Neural progenitor cell (in vitro differentiated cells): Measurements from ENCODE around the gene PDIA6. TPM values are rescaled to one million over a fixed set of nuclear protein-coding genes. Genes with fewer than 3 reads are reported as not detected.

Source experiments
- DNase-seq: peaks from one replicate; pipeline ENCODE4 v3.0.0-alpha.2; 2016; ENCODE audit warnings: low spot score
- H2AFZ ChIP-seq: fragments of 200-600 bp; sonication (generic); replicated peaks from 2 replicates; pipeline ENCODE4 v1.6.1; 2016; ENCODE audit warnings: antibody characterized with exemption
- H3F3A ChIP-seq: fragments of 200-600 bp; sonication (generic); 2 replicates; pipeline ENCODE4 v1.6.1; 2016; ENCODE audit warnings: antibody characterized with exemption, low read depth
- H3K27ac ChIP-seq: fragments of 200-600 bp; sonication (generic); 2 replicates; pipeline ENCODE4 v1.5.1; 2016; ENCODE audit warnings: mild to moderate bottlenecking
- H3K27me3 ChIP-seq: fragments of 200-600 bp; sonication (generic); 2 replicates; pipeline ENCODE4 v1.6.1; 2016; ENCODE audit warnings: mild to moderate bottlenecking, moderate library complexity
- H3K36me3 ChIP-seq: fragments of 200-600 bp; sonication (generic); 2 replicates; pipeline ENCODE4 v1.5.1; 2016
- H3K4me1 ChIP-seq: fragments of 200-600 bp; sonication (generic); 2 replicates; pipeline ENCODE4 v1.6.1; 2016; ENCODE audit warnings: mixed run types
- H3K4me2 ChIP-seq: fragments of 200-600 bp; sonication (generic); 2 replicates; pipeline ENCODE4 v1.6.1; 2016
- H3K4me3 ChIP-seq: fragments of 200-600 bp; sonication (generic); 2 replicates; pipeline ENCODE4 v1.5.1; 2016
- H3K79me2 ChIP-seq: fragments of 200-600 bp; sonication (generic); 2 replicates; pipeline ENCODE4 v1.6.1; 2016; ENCODE audit warnings: low read depth
- H3K9ac ChIP-seq: fragments of 200-600 bp; sonication (generic); 2 replicates; pipeline ENCODE4 v1.6.1; 2016
- H3K9me3 ChIP-seq: fragments of 200-600 bp; sonication (generic); 2 replicates; pipeline ENCODE4 v1.5.1; 2016; ENCODE audit warnings: low read depth
- H4K20me1 ChIP-seq: fragments of 200-600 bp; sonication (generic); 2 replicates; pipeline ENCODE4 v1.6.1; 2016; ENCODE audit warnings: low read depth
- H3K27ac Mint-ChIP-seq: 3 replicates; pipeline ENCODE4 v1.8.0; 2021; ENCODE audit warnings: mixed read lengths
- H3K27me3 Mint-ChIP-seq: 2 replicates; pipeline ENCODE4 v1.8.0; 2022; ENCODE audit warnings: low read depth, mild to moderate bottlenecking, inconsistent platforms, moderate library complexity, mixed read lengths; ENCODE audit not compliant: insufficient read depth
- H3K36me3 Mint-ChIP-seq: 3 replicates; pipeline ENCODE4 v1.8.0; 2021; ENCODE audit warnings: mixed read lengths
- H3K4me1 Mint-ChIP-seq: 3 replicates; pipeline ENCODE4 v1.8.0; 2021; ENCODE audit warnings: mixed read lengths
- H3K4me3 Mint-ChIP-seq: 3 replicates; pipeline ENCODE4 v1.8.0; 2021; ENCODE audit warnings: mild to moderate bottlenecking, moderate library complexity, mixed read lengths
- H3K9me3 Mint-ChIP-seq: 3 replicates; pipeline ENCODE4 v1.8.0; 2020; ENCODE audit warnings: mixed read lengths
- CTCF ChIP-seq: fragments of 200-600 bp; sonication (generic); IDR thresholded peaks from 2 replicates; pipeline ENCODE4 v1.5.1; 2017; ENCODE audit warnings: antibody characterized with exemption, mild to moderate bottlenecking
- EZH2 ChIP-seq: fragments of 200-600 bp; sonication (generic); IDR thresholded peaks from 2 replicates; pipeline ENCODE4 v1.6.1; 2017; ENCODE audit warnings: antibody characterized with exemption, mild to moderate bottlenecking, moderate library complexity
- EZH2phosphoT487 ChIP-seq: fragments of 200-600 bp; sonication (generic); IDR thresholded peaks from 2 replicates; pipeline ENCODE4 v1.6.1; 2017; ENCODE audit warnings: antibody characterized with exemption
- total RNA-seq: library from RNA; depleted of rRNA; stranded (reverse); fragments of >200 nt; gene quantifications from 2 replicates; pipeline ENCODE4 v1.2.3, GENCODE V29; 2015; ENCODE audit warnings: low replicate concordance

The PDIA6 gene
- total RNA-seq, 1 donor from 2014 or later = 381 TPM

DNA sequence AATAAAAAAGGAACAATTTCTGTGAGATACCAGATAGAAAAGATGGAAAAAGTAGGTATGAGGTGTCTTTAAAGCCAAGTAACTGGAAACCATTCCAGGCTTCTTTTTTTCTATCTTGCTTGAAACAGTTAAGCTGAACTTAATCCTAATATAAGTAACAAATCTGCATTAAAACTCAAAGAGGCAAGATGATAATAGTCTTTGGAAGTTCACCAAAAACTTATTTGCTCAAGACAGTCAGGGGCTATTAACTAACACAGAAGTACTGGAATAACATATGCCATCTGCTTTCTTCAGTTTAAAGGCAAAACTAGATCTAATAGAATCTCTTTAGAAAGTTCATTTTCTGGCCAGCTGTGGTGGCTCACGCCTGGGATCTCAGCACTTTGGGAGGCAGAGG is 18.8 kb downstream of the PDIA6 start:
- H3K79me2 ChIP-seq = peaks cover 37% of the 10 kb centered on the region
- H3F3A ChIP-seq = no peaks in the 10 kb centered on the region
- Mint-ChIP-seq H3K4me1 (peaks cover 3% of the 10 kb centered on the region), H3K9me3 (no peaks in the 10 kb centered on the region), H3K36me3 (peaks cover 48% of the 10 kb centered on the region), H3K27me3 (peaks cover 2% of the 10 kb centered on the region), H3K4me3 (no peak overlapping the region), H3K27ac (no peak overlapping the region)
- H3K36me3 ChIP-seq = peaks cover 31% of the 10 kb centered on the region
- H2AFZ ChIP-seq = no peak overlapping the region
- DNase-seq = no peak
- H3K4me3 ChIP-seq = no peak overlapping the region
- no peak overlapping the region for H3K4me2 ChIP-seq
- H3K27me3 ChIP-seq = no peaks in the 10 kb centered on the region
- no peaks in the 10 kb centered on the region for H3K4me1 ChIP-seq
- H4K20me1 ChIP-seq = peaks cover 24% of the 10 kb centered on the region
- H3K9ac ChIP-seq = no peak overlapping the region
- no peaks in the 10 kb centered on the region for H3K9me3 ChIP-seq
- no peak for TF ChIP-seq EZH2
- TF ChIP-seq EZH2phosphoT487 = no peak
- no peak for TF ChIP-seq CTCF
- H3K27ac ChIP-seq = no peak overlapping the region

DNA sequence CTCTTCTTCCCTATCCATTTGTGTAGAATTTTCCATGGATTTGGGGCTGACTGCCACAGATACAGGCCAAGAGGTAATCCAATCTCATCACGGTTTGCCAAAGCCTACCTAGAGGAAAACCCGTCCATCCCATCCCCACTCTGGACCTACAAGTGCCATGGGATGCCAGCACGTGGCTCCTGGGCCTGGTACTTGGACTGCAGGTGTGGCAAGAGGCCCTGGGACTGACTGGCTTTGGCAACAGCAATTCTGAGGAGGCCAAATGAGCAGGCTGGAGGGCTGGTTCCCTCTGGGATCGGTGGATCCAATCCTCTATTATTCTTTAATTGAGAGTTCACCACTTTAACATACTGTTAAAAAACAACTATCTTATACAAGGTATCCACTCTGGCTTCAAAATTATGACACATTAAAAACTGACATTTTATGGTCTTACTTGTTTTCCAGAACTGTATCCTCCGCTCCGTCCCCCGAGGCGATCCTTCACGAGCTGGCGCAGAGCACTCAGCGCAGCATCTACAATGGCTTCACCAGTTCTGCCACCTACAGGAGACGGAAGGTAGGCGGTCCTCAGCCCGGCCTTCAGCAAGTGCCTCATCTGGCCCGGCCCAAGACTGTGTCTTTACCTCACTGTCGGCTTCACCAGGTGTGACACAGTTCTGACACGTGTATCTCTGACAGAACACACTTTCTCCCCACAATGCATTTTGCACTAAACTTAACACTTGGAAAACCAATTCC is 19.8 kb downstream of the PDIA6 start:
- H3K4me3 Mint-ChIP-seq = no peak overlapping the region
- H3K9me3 ChIP-seq = no peaks in the 10 kb centered on the region
- no peak overlapping the region for H3K9ac ChIP-seq
- no peaks in the 10 kb centered on the region for H3K9me3 Mint-ChIP-seq
- TF ChIP-seq EZH2 (no peak), CTCF (peak; percentile 28)
- no peaks in the 10 kb centered on the region for H3K27me3 ChIP-seq
- no peaks in the 10 kb centered on the region for H3F3A ChIP-seq
- H3K4me1 ChIP-seq = no peaks in the 10 kb centered on the region
- H4K20me1 ChIP-seq = peaks cover 15% of the 10 kb centered on the region
- H2AFZ ChIP-seq = no peak overlapping the region
- H3K4me3 ChIP-seq = no peak overlapping the region
- peak overlapping the region; percentile 6 for H3K27ac Mint-ChIP-seq
- no peak overlapping the region for H3K4me2 ChIP-seq
- no peak for DNase-seq
- no peak overlapping the region for H3K27ac ChIP-seq
- peaks cover 53% of the 10 kb centered on the region for H3K36me3 Mint-ChIP-seq
- peaks cover 27% of the 10 kb centered on the region for H3K79me2 ChIP-seq
- H3K27me3 Mint-ChIP-seq = peaks cover 2% of the 10 kb centered on the region
- H3K36me3 ChIP-seq = peaks cover 33% of the 10 kb centered on the region
- H3K4me1 Mint-ChIP-seq = peaks cover 3% of the 10 kb centered on the region

- Mint-ChIP-seq H3K9me3 (no peaks in the 10 kb centered on the region), H3K4me1 (peaks cover 3% of the 10 kb centered on the region), H3K27me3 (peaks cover 2% of the 10 kb centered on the region), H3K27ac (peak overlapping the region; percentile 6), H3K36me3 (peaks cover 54% of the 10 kb centered on the region), H3K4me3 (no peak overlapping the region)
- Histone ChIP-seq H3K4me1 (no peaks in the 10 kb centered on the region), H3K36me3 (peaks cover 36% of the 10 kb centered on the region), H2AFZ (no peak overlapping the region), H3K79me2 (peaks cover 20% of the 10 kb centered on the region), H3K27ac (no peak overlapping the region), H4K20me1 (peaks cover 17% of the 10 kb centered on the region), H3K9me3 (no peaks in the 10 kb centered on the region), H3K9ac (no peak overlapping the region), H3K4me3 (no peak overlapping the region), H3K27me3 (no peaks in the 10 kb centered on the region), H3F3A (no peaks in the 10 kb centered on the region), H3K4me2 (no peak overlapping the region)
- TF ChIP-seq EZH2phosphoT487 (no peak), CTCF (no peak), EZH2 (no peak)
- DNase-seq = no peak
Measured at GRCh38 chr2:10792001-10792634, 20.5 kb downstream of the PDIA6 start.
